OCI-LY3 (cell line): ENCODE data around the gene ROCK2.

Experiments
- CTCF ChIP-seq: fragments of 200-600, 300-600 bp; sonication (generic); IDR thresholded peaks from 2 replicates; pipeline ENCODE4 v1.5.1; 2014; ENCODE audit warnings: antibody characterized with exemption, low read length, low read depth
- EZH2phosphoT487 ChIP-seq: fragments of 200-600 bp; shearing (Covaris generic); IDR thresholded peaks from 2 replicates; pipeline ENCODE4 v1.6.1; 2018; ENCODE audit warnings: antibody characterized with exemption, mixed run types, low read depth

GRCh38 chr2:11375689-11376027 is 31.2 kb upstream of the ROCK2 start:
- TF ChIP-seq CTCF (no peak), EZH2phosphoT487 (no peak)
